AG09309 (cell line): Measurements from ENCODE around the gene SMLR1.

Experiments used
- DNase-seq: peaks from one replicate; pipeline ENCODE4 v3.0.0-alpha.2; 2010; ENCODE audit warnings: low read depth
- H3K4me3 ChIP-seq: 2 replicates; pipeline ENCODE4 v1.5.1; 2011; ENCODE audit warnings: mild to moderate bottlenecking, low read depth, low read length, moderate library complexity; ENCODE audit not compliant: control insufficient read depth
- CTCF ChIP-seq: IDR thresholded peaks from 2 replicates; pipeline ENCODE4 v1.5.1; 2011; ENCODE audit warnings: mild to moderate bottlenecking, low read depth, low read length, inconsistent platforms; ENCODE audit not compliant: insufficient read depth, control insufficient read depth; ENCODE audit errors: missing control alignments

SMLR1 gene

GRCh38 chr6:130872250-130873095 lies 45.3 kb downstream of the SMLR1 start:
- no peak overlapping the region for H3K4me3 ChIP-seq
- no peak for DNase-seq
- peak; percentile 93 for TF ChIP-seq CTCF

- H3K4me3 ChIP-seq, result no peak overlapping the region
- TF ChIP-seq CTCF, result no peak
- DNase-seq, result no peak
These were observed 46.5 kb downstream of the SMLR1 start for GRCh38 chr6:130873746-130874145.

GRCh38 chr6:130879826-130880225 lies 52.6 kb downstream of the SMLR1 start:
- DNase-seq, result no peak
- TF ChIP-seq CTCF, result no peak
- no peak overlapping the region for H3K4me3 ChIP-seq

- TF ChIP-seq CTCF, result no peak
- H3K4me3 ChIP-seq, result no peak overlapping the region
- no peak for DNase-seq
These were observed 55.2 kb downstream of the SMLR1 start for GRCh38 chr6:130882370-130882769.

GRCh38 chr6:130885392-130886192 lies 58.4 kb downstream of the SMLR1 start:
- TF ChIP-seq CTCF, result peak; percentile 79
- H3K4me3 ChIP-seq, result no peak overlapping the region
- no peak for DNase-seq
